GM12873 (cell line): ENCODE measurements around the gene FAM184B.

Source experiments
- TF ChIP-seq, protein P1 (sequence below): IDR thresholded peaks from 2 replicates; pipeline ENCODE4 v1.5.1; 2012; ENCODE audit warnings: low read depth, mild to moderate bottlenecking, moderate library complexity, low read length, control low read depth; ENCODE audit not compliant: insufficient read depth; ENCODE audit errors: missing control alignments

Gene FAM184B

DNA sequence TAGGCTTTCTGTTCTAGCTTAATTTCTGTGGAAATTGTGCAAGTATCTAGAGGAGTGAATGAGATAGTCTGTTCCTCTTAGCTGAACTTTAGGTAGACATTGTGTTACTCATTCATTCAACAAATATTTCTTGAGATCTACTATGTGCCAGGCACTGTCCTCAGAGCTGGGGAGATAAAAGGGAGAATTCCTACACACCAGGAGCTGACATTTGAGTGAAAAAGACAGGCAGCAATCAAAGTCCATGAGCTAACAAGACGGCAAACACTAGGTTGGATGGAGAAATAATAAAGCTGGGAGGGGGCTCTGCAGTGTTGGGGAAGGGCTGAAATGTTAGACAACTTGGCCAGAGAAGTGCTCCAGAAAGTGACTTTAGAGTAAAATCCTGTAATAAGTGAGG, 86.9 kb downstream of the FAM184B start:
- TF ChIP-seq, protein P1, sequence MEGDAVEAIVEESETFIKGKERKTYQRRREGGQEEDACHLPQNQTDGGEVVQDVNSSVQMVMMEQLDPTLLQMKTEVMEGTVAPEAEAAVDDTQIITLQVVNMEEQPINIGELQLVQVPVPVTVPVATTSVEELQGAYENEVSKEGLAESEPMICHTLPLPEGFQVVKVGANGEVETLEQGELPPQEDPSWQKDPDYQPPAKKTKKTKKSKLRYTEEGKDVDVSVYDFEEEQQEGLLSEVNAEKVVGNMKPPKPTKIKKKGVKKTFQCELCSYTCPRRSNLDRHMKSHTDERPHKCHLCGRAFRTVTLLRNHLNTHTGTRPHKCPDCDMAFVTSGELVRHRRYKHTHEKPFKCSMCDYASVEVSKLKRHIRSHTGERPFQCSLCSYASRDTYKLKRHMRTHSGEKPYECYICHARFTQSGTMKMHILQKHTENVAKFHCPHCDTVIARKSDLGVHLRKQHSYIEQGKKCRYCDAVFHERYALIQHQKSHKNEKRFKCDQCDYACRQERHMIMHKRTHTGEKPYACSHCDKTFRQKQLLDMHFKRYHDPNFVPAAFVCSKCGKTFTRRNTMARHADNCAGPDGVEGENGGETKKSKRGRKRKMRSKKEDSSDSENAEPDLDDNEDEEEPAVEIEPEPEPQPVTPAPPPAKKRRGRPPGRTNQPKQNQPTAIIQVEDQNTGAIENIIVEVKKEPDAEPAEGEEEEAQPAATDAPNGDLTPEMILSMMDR, result no peak

DNA sequence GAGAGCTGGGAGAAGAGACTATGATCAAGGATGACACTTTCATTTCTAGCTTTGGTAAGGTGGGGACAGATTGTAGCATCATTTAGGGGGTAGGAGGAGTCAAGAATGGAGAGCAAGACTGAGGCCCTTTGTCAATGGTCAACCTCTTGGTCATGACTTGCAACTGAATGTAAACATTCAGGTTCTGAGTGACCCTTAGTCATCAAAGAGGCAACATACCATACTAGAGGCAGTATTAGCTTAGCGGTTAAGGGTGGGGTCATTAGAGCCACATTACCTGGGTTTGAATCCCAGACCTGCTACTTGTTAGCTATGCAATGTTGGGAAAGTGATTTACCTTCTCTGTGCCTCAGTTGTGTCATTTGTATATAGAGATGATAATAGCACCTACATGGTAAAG, 90.5 kb downstream of the FAM184B start:
- TF ChIP-seq, protein P1, result no peak

DNA sequence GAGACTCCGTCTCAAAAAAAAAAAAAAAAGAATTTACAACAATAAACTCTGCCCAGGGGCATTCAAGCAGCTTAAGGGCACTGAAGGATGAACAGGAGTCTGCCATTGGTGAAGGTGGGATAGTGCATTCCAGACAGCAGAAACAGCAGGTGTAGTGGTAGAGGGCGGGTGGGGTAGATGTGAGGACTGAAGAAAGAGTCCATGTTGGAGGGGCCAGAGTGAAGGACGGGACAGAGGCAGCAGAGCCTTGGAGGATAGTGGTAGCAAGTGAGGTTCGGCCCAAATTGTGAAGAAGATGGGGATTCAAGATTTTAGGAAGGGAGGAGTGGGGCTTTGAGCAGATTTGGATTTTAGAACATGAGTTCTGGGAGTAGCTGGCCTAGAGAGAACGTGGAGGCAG, 91.3 kb downstream of the FAM184B start:
- TF ChIP-seq, protein P1, result no peak

DNA sequence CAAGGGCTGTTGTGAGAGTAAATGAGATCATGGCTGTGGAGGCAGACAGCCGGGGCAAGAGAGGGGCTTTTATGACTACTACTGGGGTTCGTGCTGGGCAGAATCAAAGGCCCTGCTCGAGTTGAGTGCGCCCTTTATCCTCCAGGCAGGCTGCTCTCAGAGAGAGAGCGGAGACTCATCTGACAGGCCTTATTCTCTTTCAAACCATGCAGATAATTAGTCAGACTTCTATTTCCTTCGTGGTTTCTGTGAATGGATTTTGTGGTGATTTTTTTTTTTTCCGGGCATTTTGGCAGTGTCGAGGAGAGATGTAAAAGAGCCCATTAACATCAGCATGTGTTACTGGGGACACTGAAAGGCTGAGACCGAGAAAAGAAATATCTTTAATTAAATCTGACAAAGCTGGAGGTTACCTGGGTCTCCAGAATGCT, 93.4 kb downstream of the FAM184B start:
- TF ChIP-seq, protein P1, result no peak

DNA sequence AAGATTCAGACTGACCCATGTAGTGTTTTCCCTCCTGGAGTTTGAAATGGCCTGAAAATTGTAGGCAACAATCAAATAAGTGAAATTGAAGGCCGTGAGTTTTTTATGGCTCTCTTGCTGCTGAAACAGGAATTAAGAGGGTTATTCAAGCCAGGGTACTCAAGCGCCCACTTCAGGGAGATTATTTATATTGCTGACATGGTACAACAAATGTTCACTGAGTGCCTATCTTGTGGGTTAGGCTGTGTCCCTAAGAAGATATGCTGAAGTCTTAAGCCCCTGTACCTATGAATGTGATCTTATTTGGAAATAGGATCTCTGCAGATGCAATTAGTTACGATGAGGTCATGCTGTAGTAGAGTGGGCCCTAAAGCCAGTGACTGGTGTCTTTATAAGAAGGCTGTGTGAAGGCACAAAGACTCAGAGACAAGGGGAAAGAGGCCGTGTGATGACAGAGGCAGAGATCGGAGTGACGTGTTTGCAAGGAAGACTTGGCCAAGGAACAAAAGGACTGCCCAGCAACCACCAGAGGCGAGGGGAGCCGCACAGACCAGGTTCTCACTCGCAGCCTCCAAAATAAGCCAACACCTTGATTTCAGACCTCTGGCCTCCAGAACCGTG, 94.1 kb downstream of the FAM184B start:
- TF ChIP-seq, protein P1, result no peak

DNA sequence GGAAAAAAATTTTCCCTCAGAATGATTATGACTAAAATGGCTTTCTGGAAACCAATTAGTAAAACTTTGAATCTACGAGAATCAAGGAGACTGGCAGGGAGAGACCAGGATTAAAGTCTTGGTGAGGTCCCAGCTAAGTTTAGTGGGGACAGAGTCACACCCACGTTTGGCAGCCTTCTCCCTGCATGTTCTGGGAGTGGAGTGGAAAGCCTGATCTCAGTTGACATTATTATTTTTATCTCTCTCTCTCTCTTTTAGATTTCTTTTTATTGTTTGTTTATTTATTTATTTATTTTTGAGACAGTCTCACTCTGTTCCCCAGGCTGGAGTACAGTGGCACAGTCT, 99.2 kb downstream of the FAM184B start:
- TF ChIP-seq, protein P1, result no peak

DNA sequence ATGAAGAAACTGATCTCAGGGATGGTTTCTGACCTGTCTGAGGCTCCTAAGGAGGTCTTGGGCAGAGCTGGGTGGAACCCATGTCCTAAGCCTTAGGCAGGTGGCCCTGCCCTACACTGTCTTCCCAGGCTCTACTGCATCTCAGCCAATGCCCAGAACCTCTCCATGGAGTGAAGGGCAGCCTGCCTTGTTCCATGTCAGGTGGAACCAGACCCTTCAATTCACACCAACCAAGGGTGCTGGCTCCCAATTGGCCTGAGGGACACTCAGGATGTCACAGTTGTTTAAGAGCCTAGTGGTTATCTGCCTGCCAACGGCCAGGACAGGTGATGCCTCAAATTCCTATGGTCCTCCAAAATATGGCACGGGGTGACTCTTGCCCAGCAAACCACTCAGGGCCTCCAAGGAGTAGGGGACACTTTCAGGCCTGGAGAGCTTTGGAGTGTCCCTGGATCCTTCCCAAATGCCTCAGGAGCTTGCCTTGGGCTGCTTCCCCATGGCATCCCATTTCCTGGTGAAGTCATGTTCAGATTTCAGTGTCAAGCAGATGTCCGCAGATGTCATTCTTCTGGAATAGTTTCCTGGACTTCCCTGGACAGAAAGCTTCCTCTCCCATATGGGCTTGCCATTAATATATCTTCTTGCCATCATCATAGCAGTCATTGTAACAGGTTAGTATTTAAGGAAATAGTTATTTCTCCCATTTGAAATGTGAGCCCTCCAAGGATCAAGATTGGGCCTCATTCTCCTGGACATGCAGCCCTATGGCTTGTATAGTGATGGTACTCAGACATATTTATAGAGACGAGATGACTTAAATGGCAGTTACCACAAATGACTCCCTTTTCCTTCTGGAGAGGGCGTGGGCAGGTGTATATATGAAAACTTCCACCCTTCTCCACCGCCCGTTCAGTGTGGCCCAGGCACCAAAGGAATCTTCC, 99.9 kb downstream of the FAM184B start:
- TF ChIP-seq, protein P1, result no peak
